ENCODE data around the gene DGKE.

- TF ChIP-seq CTCF (conservative IDR thresholded peaks at IDR 0.05 in 1 of 2, IDR thresholded peaks at IDR 0.05 in 1 of 2; ENCODE audit: extremely low read depth in 1 of 2, insufficient read depth in 1 of 2, low read depth in 1 of 2, low read length in 2 of 2) (no peak), EZH2 (IDR thresholded peaks at IDR 0.05; ENCODE audit: borderline replicate concordance, low read length) (no peak)
Observed at GRCh38 chr17:56838687-56839086, 4.7 kb downstream of the DGKE start.

Data from mammary epithelial cell (primary cell).